Stimulated activated CD4-positive, alpha-beta T cell treated with anti-CD3 and anti-CD28 coated beads, Interleukin-4, amount 100 ng/mL, for 4 hours (primary cell): ENCODE results near the gene RANBP10.
"Not testable (repeated sequence)": the region's sequence is repeated elsewhere in the genome, so short reads cannot be mapped to it uniquely, and the experiment has no call there.

ENCODE experiments used
- DNase-seq, 2 experiments: peaks; one replicate each; pipeline ENCODE4 v3.0.0-alpha.2; 2020

RANBP10 gene

GRCh38 chr16:67775273-67775672 is 31.1 kb downstream of the RANBP10 start:
- no peak for DNase-seq

DNA sequence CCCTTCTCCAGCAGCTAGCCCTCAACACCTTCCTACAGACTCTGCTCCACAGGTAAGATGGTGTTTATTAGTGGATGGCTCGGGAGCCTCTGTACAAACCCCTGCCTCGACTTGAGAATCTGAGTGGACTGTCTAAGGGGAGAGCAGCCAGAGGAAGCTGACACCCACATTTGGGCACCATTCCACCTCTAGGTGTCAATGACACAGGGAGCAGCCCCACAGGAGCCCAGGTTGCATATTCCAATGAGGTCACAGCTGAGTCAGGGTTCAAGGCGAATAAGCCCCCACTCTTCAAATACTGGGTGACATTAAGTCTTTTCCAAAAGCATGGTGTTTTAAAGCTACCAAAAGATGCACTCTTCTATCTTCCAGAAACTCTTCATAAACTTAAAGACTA is 31.9 kb downstream of the RANBP10 start:
- no peak for DNase-seq

GRCh38 chr16:67773569-67774456 is 32.5 kb downstream of the RANBP10 start:
- no peak for DNase-seq

DNA sequence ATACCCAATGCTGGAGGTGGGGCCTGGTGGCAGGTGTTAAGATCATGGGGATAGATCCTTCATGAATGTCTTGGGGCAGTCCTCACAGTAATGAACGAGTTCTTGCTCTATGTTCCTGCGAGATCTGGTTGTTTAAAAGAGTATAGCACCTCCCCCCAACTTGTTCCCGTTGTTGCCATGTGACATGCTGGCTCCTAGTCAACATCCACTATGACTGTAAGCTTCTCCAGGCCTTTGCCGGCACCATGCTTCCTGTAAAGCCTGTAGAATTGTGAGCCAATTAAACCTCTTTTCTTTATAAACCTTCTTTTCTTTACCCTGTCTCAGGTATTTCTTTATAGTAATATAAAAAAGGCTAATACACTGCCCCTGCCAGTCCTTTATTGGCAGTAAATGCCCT is 33.3 kb downstream of the RANBP10 start:
- DNase-seq: no peak

- DNase-seq: no peak
Measured at GRCh38 chr16:67770346-67770991, 35.9 kb downstream of the RANBP10 start.

GRCh38 chr16:67767953-67768352 is 38.4 kb downstream of the RANBP10 start:
- no peak for DNase-seq

GRCh38 chr16:67766291-67766690 is 40.1 kb downstream of the RANBP10 start:
- no peak for DNase-seq

- no peak for DNase-seq
Measured at GRCh38 chr16:67764158-67764667, 42.1 kb downstream of the RANBP10 start.

DNA sequence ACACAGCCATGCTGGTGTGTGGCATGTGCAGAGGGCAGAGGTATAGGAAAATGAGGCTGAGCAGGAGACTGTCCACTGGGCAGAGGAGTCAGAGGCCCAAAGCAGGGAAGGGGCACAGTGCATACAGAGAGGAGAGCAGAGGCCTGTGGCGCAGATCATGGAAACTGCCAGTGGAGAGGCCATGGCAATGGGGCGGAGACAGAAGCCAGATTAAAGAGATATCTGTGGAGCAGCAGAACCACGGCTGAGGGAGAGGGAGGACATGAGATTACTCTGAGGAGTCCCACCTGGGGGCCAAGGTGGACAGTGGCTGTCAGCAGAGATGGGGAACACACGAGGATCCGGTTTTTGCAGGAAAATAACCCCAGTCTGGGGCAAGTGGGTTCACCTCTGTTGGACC is 43.3 kb downstream of the RANBP10 start:
- DNase-seq: no peak

DNA sequence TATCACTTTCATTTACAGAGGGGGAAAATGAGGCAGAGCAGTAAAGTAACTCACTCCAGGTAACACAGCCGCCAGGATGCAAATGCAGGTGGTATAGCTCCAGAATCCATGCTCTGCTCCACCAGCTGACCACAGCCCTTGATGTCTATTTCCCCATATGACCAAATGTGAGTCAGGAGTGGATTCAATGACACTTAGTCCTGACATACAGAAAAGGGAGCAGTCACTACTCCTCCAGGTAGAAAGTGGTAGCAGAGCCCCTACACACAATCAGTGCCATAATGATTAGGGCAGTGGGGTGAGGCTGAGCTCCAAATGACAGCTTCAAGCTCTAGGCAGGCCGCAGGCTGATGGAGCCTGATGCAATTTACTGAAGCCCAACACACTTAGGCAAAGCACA is 44.0 kb downstream of the RANBP10 start:
- no peak for DNase-seq

DNA sequence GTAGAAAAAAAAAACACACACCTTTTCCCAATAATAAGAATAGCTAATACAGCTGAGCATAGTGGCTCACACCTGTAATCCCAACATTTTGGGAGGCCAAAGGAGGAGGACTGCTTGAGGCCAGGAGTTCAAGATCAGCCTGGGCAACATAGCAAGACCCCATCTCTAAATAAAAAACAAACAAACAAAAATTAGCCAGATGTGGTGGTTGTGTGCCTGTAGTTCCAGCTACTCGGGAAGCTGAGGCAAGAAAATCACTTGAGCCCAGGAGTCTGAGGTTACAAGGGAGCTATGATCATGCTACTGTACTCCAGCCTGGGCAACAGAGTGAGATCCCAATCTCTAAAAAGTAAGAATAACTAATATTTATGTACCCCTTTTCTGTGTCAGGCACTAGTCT is 44.4 kb downstream of the RANBP10 start:
- no peak for DNase-seq

- no peak for DNase-seq
Measured at GRCh38 chr16:67760956-67761230, 45.5 kb downstream of the RANBP10 start.

DNA sequence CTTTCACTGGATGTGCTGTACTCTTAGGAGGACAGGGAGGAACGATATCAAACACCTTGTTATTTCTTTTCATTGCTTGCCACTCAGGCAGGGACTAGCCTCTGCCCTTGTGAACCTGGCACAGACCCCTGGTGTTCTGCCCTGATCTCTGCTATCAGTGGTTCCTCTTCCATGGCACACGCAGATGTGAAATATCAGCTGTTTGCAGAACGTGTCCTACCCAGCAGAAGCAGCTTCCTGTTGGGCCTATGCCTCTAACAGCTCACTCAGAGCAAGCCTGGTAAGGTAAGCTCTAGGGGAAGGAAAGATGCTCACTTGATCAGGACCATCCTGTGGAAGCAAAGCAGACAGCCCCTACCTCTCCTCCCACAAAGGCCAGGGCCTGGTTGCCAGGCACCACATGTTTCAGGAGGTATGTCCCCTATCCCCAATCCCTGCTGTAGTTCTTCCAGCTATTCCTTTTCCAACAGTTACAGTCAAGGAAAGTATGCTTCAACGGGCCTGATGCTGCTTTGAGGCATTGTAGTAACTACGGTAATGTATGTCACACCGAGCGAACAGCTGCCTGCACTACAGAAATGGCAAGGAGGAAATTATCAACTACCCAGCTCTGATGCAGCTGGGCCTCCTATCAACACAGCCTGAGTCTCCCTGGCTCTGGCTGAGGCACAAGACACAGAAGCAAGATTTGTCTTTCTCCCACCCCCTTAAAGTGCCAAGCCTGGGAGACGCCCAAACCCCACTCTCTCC is 46.0 kb downstream of the RANBP10 start:
- DNase-seq: no peak

DNA sequence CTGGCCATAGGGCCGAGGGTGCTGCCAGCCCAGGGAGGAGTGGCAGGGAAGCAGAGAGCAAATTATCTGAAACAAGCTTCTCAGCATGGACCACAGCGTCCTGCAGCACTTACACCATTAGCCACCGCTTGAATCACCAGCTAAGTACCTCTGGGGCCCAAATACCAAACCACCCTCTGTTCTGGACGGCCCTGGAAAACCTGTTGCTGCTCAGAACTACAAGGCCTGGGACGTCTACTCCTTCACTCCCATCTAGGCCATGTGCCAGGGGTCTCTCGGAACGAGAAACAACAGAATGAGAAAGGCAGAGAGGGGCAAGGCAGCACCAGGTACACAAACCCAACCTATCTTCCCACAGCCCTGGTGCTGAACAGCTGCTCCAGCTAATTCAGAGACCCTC is 47.4 kb downstream of the RANBP10 start:
- DNase-seq: no peak

GRCh38 chr16:67758006-67758405 is 48.4 kb downstream of the RANBP10 start:
- DNase-seq: no peak

GRCh38 chr16:67752641-67753040 is 53.7 kb downstream of the RANBP10 start:
- DNase-seq: no peak

DNA sequence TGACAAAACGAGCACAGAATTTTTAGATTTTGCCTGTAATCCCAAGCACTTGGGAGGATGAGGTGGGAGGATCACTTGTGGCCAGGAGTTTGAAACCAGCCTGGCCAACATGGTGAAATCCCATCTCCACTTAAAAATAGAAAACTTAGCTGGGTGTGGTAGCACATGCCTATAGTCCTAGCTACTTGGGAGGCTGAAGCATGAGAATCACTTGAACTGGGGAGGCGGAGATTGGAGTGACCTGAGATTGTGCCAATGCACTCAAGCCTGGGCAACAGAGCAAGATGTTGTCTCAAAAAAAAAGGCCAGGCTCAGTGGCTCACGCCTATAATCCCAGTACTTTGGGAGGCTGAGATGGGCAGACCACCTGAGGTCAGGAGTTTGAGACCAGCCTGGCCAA is 55.0 kb downstream of the RANBP10 start:
- not testable (repeated sequence) for DNase-seq

GRCh38 chr16:67750466-67750865 is 55.9 kb downstream of the RANBP10 start:
- no peak for DNase-seq

- no peak for DNase-seq
Measured at GRCh38 chr16:67749436-67750078, 56.8 kb downstream of the RANBP10 start.

DNA sequence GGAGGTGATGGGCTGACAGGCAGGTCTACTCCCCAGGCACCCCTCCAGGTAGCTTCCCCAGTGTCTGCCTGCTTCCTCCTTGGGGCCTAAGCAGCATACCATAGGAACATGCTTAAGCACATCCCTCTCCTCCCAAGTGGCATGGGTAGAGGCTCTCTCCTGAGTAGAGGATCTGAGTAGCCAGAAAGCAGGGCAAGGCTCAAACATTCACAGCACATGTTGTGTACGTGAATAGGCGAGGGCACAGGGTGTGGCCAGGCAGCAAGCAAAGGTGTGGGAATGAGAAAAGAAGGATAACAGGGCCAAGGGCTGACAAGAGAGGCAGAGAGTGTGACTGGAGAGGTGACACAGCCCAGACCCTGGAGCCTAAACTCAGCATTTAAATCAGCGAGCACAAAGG is 57.5 kb downstream of the RANBP10 start:
- DNase-seq: no peak

GRCh38 chr16:67746846-67747245 is 59.5 kb downstream of the RANBP10 start:
- DNase-seq: no peak

DNA sequence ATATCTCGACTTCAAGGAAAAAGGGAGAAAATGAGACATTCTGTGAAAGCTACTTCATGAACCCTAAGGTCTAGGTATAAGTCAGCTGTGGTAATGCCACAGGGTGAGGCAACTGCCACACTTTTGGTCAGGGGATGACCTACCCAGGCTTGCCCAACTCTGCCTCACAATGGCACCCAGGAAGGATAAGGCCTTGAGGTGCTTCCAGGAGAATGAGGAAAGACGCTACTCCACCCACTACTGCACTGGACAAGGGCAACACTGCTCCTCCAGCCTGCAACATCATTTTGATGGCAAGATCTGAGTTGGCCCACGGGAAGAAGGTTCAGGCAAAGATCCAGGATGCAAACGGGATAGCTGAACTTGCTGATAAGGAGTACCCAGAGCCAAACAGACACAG is 65.2 kb downstream of the RANBP10 start:
- no peak for DNase-seq

- DNase-seq: no peak
Measured at GRCh38 chr16:67740391-67740790, 66.0 kb downstream of the RANBP10 start.
